Gastrocnemius medialis (tissue), 4 donors: Measurements from ENCODE around the gene SIL1.

ENCODE experiments used
- CTCF ChIP-seq, 5 experiments: fragments of 450-650 bp in 3 of 5; fragments of 200-600 bp in 2 of 5; sonication (generic) in 2 of 5; IDR thresholded peaks in 4 of 5; conservative IDR thresholded peaks in 1 of 5; 1 replicate in 4 of 5; 2 replicates in 1 of 5; pipeline ENCODE4 v1.5.1; 2016 to 2019; ENCODE audit warnings: antibody characterized with exemption in 5 of 5, mild to moderate bottlenecking in 3 of 5, moderate library complexity in 3 of 5
- POLR2A ChIP-seq, 2 donors: fragments of 450-650 bp; IDR thresholded peaks; one replicate each; pipeline ENCODE4 v1.6.1; 2017; ENCODE audit warnings: antibody characterized with exemption in 2 of 2, mild to moderate bottlenecking in 2 of 2, moderate library complexity in 2 of 2

DNA sequence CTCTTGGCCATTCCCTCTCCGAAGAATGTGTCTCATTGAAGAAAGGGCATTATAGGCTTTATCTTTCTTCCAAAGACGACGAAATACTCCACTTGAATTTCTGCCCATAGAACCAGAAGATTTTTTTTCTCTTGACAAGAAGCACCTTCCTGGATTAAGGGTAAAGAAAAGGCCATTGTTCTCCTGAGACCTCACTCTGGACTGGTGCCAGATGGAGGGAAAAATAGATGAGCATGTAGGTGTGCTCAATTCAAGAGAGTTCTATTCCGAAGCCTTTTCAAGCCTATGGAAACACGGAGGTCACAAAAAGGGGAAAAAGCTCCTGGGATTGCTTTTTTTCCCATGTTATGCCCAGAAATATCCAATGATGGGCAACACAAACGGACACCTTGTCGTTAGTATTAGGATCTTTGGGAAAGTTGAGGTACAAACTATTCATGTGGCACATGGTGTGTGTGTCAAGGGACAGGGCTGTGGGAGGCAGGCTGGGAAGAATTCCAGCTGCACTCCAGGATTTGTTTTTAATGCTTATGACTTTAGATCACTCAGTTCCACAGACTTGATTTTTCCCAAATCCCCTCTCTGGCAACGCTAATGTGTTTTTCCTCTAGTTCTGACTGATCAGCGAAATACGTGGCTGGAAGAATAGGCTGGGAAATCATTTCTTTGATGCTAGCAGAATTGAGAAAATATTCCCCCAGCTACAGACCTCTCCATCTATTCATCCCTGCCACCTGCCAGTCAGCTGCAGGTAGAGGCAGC is 89.9 kb downstream of the SIL1 start:
- TF ChIP-seq CTCF (IDR thresholded peaks at IDR 0.05 in 4 of 5, conservative IDR thresholded peaks at IDR 0.05 in 1 of 5) (no peak), POLR2A (IDR thresholded peaks at IDR 0.05) (no peak)
